Upper lobe of left lung (tissue), 4 donors: Measurements from ENCODE around the gene COL2A1.

ENCODE experiments used
- CTCF ChIP-seq, 6 experiments: fragments of 450-650 bp in 4 of 6; fragments of 200-600 bp in 2 of 6; sonication (generic) in 2 of 6; IDR thresholded peaks; one replicate each; pipeline ENCODE4 v1.5.1; 2016 to 2019; ENCODE audit warnings: antibody characterized with exemption in 6 of 6
- POLR2A ChIP-seq, 4 donors: fragments of 450-650 bp; IDR thresholded peaks; one replicate each; pipeline ENCODE4 v1.5.1; 2016 to 2017; ENCODE audit warnings: antibody characterized with exemption in 4 of 4, mild to moderate bottlenecking in 2 of 4

- TF ChIP-seq CTCF (IDR thresholded peaks at IDR 0.05) (no peak), POLR2A (IDR thresholded peaks at IDR 0.05) (no peak)
Measured at GRCh38 chr12:47992776-47993175, 11.5 kb downstream of the COL2A1 start.
